ENCODE measurements around the gene C1orf87. TPM values are rescaled to one million over a fixed set of nuclear protein-coding genes. Genes with fewer than 3 reads are reported as not detected.

Gene C1orf87
- total RNA-seq, 4 donors from 2014 or later, result not detected

DNA sequence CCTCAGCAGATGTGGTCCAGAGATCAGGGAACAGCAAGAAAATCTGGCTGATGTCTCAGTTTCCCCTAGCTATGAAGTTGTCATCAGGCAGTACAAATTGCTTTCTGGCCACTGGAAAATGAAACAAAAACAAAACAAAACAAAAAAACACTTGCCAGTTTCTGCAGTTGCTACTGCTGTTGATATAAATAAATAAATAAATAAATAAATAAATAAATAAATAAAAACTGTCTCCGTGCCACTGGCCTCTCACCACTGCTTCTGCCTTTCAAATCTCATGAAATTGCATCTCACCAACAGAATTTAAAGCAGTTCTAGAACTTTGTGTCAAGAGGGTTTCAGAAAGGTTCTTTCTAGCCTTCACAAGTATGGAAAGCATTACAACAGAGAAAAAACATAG, 62.9 kb downstream of the C1orf87 start:
- no peaks in the 10 kb centered on the region for H3K9me3 ChIP-seq
- no peak for TF ChIP-seq POLR2A (IDR thresholded peaks at IDR 0.05)
- no peak for TF ChIP-seq CTCF (IDR thresholded peaks at IDR 0.05 in 4 of 5, conservative IDR thresholded peaks at IDR 0.05 in 1 of 5)
- no peaks in the 10 kb centered on the region for H3K4me1 ChIP-seq
- no peaks in the 10 kb centered on the region for H3K27me3 ChIP-seq
- ATAC-seq (no peak), DNase-seq (no peak)
- no peak overlapping the region for H3K4me3 ChIP-seq
- intact Hi-C loops (cut with DNase I; ENCODE audit: low total_unique reads) (no loop called here), in situ Hi-C loops (cut with MboI; ENCODE audit: low sequenced_read_pairs in 4 of 4) (no loop called here)
- H3K27ac ChIP-seq, result no peak overlapping the region
- H3K36me3 ChIP-seq, result no peaks in the 10 kb centered on the region

DNA sequence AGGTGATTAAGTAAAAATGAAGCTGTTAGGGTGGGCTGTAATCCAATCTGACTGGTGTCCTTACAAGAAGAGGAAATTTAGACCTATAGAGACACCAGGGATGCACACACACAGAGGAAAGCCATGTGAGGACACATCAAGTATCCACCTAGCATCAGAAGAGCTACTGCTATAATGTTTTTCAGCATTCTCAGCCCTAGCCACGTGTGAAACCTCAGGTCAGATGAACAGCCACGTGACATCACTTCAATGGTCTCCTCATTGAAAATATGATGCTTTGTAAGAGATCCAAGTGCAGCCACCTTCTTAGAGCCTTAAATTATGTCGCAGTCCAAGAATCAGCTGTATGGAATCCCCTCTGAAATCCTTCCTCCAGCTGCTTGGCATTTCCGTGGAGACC, 65.1 kb downstream of the C1orf87 start:
- Histone ChIP-seq H3K27me3 (no peaks in the 10 kb centered on the region), H3K4me3 (no peak overlapping the region), H3K36me3 (no peaks in the 10 kb centered on the region), H3K4me1 (no peaks in the 10 kb centered on the region), H3K27ac (no peak overlapping the region), H3K9me3 (no peaks in the 10 kb centered on the region)
- in situ Hi-C loops (cut with MboI; ENCODE audit: low sequenced_read_pairs in 4 of 4), result no loop called here
- ATAC-seq (no peak), DNase-seq (no peak)
- no peak for TF ChIP-seq POLR2A (IDR thresholded peaks at IDR 0.05)
- intact Hi-C loops (cut with DNase I; ENCODE audit: low total_unique reads), result no loop called here

GRCh38 chr1:60000625-60001024, 72.9 kb downstream of the C1orf87 start:
- in situ Hi-C loops (cut with MboI; ENCODE audit: low sequenced_read_pairs in 4 of 4) (no loop called here), intact Hi-C loops (cut with DNase I; ENCODE audit: low total_unique reads) (no loop called here)
- Histone ChIP-seq H3K9me3 (no peaks in the 10 kb centered on the region), H3K27me3 (no peaks in the 10 kb centered on the region), H3K36me3 (no peaks in the 10 kb centered on the region), H3K4me1 (no peaks in the 10 kb centered on the region), H3K4me3 (no peak overlapping the region), H3K27ac (no peak overlapping the region)
- no peak for TF ChIP-seq CTCF (IDR thresholded peaks at IDR 0.05 in 4 of 5, conservative IDR thresholded peaks at IDR 0.05 in 1 of 5)
- ATAC-seq, result no peak
- DNase-seq, result no peak

- in situ Hi-C loops (cut with MboI; ENCODE audit: low sequenced_read_pairs in 4 of 4), result loop anchor here in 3 of 4 donors (25.0 kb wide), 2 partner anchors 1013 to 1038 kb away; no protein-coding TSS in a partner anchor
- TF ChIP-seq POLR2A (IDR thresholded peaks at IDR 0.05) (no peak), CTCF (IDR thresholded peaks at IDR 0.05 in 4 of 5, conservative IDR thresholded peaks at IDR 0.05 in 1 of 5) (no peak)
- H3K4me3 ChIP-seq, result no peak overlapping the region
Measured at GRCh38 chr1:59999746-60000145, 73.8 kb downstream of the C1orf87 start.

GRCh38 chr1:59999006-59999405, 74.6 kb downstream of the C1orf87 start:
- no peaks in the 10 kb centered on the region for H3K4me1 ChIP-seq
- no peak overlapping the region for H3K4me3 ChIP-seq
- intact Hi-C loops (cut with DNase I; ENCODE audit: low total_unique reads), result no loop called here
- no peak for ATAC-seq
- in situ Hi-C loops (cut with MboI; ENCODE audit: low sequenced_read_pairs in 4 of 4), result loop anchor here in 3 of 4 donors (25.0 kb wide), 2 partner anchors 1013 to 1038 kb away; no protein-coding TSS in a partner anchor
- H3K27me3 ChIP-seq, result no peaks in the 10 kb centered on the region
- H3K9me3 ChIP-seq, result no peaks in the 10 kb centered on the region
- TF ChIP-seq POLR2A (IDR thresholded peaks at IDR 0.05) (no peak), CTCF (IDR thresholded peaks at IDR 0.05 in 4 of 5, conservative IDR thresholded peaks at IDR 0.05 in 1 of 5) (no peak)
- H3K27ac ChIP-seq, result no peak overlapping the region
- no peak for DNase-seq
- H3K36me3 ChIP-seq, result no peaks in the 10 kb centered on the region

More at GRCh38 chr1:59999746-60000145, 73.8 kb downstream of the C1orf87 start:
- H3K9me3 ChIP-seq, result no peaks in the 10 kb centered on the region
- no peaks in the 10 kb centered on the region for H3K27me3 ChIP-seq
- DNase-seq (no peak), ATAC-seq (no peak)
- no peak overlapping the region for H3K27ac ChIP-seq
- H3K4me1 ChIP-seq, result no peaks in the 10 kb centered on the region
- intact Hi-C loops (cut with DNase I; ENCODE audit: low total_unique reads), result no loop called here
- H3K36me3 ChIP-seq, result no peaks in the 10 kb centered on the region
